IPS-NIHi11 (cell line): ENCODE measurements around the gene PCNT.
"Not testable (repeated sequence)": the region's sequence is repeated elsewhere in the genome, so short reads cannot be mapped to it uniquely, and the experiment has no call there.

ENCODE experiments used
- DNase-seq: peaks from one replicate; pipeline ENCODE4 v3.0.0; 2012; ENCODE audit warnings: mixed read lengths, low spot score

The PCNT gene

DNA sequence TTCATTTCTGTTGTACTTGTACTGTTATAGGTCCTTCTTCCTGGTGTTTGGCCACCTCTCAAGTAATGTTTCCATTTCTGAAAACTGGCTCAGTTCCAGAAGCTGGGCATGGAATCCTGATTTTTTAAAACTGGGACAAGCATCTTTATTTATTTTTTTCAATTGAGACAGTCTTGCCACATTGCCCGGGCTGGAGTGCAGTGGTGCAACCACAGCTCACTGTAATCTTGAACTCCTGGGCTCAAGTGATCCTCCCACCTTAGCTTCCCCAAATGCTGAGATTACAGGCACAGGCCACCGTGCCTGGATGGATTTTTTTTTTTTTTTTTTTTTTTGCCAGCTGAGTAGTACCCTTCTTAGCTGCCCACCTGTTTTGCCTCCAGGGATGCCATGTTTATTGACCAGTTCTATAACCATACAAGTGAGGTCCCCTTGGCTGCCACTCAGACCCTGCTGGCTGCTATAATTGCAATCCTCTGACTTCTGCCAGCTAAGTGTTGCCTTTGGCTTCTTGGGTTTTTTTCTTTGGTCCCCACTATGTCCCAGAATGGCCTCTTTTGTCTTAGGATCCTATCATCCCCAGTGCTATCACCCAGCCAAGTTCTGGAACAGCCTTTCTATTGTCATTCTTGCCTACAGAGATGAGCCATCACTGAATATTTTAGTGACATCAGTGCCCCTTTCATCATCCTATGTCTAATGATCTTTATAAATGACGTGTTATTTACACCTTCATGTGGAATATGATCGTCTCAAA, 130.9 kb downstream of the PCNT start:
- DNase-seq, result no peak

DNA sequence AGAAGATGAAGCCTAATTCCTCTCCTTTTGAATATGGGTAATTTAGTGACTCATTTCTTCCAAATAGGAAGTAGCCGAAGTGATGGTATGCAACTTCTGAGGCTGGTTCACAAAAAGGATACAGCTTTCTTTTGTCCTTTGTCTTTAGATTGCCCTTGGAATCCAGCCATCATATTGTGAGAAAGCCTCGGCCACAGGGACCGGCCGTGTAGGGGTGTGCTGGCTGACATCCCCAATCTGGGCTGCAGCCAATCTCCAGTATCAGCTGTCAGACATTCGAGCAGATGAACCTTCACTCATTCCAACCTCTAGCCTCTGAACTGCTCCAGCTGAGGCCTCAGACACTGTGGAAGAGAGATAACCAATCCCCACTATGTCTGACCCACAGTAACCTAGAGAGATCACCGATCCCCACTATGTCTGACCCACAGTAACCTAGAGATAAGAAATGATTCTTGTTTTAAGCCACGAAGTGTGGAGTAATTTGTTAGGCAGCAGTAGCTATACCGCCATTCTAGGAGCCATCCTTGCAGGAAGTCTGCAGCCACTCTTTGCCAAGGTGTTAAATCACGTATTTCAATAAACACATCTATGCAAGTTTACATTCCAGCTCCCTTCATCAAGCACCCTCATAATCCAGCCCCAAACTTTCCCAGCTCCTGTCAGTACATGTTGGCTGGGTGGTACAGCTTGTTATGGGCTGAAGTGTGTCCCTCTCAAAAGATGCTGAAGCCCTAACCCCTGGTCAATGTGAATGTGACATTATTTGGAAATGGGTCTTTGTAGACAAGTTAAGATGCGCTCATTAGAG, 131.8 kb downstream of the PCNT start:
- no peak for DNase-seq

DNA sequence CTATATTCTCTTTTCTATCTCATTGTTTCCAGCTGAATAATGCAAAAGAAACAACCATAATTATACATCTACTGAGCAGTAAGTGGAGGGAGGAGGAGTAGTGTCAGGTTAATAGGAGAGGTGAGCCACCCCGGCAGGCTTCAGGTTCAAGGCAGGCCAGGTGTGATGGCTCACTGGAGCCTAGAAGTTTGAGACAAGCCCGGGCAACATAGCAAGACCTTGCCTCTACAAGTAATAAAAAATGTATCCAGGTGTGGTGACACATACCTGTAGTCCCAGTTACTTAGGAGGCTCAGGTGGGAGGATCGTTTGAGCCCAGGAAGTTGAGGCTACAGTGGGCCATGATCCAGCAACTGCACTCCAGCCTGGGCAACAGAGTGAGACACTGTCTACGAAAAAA, 132.8 kb downstream of the PCNT start:
- DNase-seq, result no peak

DNA sequence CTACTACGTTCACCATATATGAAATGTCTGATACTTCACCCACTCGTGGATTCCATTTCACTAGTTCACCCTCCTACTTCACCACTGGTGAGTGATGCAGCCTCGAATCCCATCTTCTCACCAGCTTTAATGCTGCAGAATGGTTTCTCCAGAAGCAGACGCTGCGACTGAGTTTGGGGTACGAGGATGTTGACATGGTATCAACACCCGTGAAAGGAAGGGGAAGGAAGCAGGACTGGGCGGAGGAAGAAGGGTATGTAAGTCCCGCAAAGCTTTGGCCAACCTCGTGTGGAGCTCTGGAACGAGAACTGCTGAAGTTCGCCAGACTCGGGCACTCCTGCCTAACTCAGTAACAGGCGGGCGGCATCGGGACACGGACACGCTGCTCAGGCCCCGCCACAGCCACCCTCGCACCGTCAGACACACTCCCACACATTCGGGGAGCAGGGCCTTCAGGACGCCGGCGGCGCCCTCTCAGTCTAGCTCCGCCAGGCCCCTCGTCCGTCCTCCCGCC, 133.9 kb downstream of the PCNT start:
- DNase-seq, result peak; percentile 49

DNA sequence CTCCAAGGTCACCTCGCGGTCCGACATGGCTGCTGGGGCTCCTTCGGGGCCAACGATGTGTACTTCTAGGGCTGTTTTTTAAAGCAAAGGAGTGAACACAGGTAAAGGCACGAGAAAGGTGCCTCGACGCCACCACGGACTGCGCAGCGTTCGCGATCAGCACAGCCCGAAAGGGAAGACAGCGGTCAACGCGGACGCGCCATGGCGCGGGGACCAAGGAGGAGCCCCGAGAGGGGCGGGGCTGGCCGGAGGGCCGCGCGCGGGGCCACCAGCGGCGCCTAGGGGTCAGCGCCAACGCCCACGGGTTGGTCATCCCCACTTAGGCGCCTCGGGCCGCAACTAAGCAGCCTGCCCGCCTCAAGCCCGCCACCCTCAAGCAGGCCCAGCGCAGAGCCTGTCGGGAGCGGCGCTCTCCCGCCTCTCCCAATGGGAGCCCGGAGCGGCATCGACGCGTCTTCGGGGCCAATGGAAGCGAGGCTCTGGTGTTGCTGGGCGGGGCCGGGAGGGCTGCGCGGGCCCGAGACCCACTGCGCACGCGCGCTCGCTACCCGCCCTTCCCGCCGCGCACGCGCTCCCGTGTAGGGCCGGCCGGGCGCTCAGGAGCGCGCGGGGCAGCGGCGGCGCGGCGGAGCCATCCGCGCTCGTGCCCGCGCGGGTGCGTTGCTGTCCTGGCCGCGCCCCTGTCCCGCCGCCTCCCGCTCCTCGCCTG, 134.5 kb downstream of the PCNT start, which contains the start of gene DIP2A:
Gene DIP2A, plus strand, starts transcription at position 577 of the 709 bp plus-strand sequence. CDS start 241 bp downstream, outside the sequence.
- peak; percentile 100 for DNase-seq

DNA sequence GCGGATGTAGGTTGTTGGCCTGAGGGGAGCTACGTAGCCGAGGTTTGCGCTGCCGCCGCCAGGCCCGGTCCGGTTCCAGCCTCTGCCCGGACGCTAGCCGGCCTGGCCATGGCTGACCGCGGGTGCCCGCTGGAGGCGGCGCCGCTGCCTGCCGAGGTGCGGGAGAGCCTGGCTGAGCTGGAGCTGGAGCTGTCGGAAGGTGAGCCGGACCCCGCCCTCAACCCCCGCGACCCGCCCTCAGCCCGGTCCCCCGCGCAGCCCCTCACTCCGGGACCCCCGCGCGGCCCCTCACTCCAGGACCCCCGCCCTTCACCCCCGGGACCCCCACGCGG, 135.0 kb downstream of the PCNT start:
- no peak for DNase-seq

DNA sequence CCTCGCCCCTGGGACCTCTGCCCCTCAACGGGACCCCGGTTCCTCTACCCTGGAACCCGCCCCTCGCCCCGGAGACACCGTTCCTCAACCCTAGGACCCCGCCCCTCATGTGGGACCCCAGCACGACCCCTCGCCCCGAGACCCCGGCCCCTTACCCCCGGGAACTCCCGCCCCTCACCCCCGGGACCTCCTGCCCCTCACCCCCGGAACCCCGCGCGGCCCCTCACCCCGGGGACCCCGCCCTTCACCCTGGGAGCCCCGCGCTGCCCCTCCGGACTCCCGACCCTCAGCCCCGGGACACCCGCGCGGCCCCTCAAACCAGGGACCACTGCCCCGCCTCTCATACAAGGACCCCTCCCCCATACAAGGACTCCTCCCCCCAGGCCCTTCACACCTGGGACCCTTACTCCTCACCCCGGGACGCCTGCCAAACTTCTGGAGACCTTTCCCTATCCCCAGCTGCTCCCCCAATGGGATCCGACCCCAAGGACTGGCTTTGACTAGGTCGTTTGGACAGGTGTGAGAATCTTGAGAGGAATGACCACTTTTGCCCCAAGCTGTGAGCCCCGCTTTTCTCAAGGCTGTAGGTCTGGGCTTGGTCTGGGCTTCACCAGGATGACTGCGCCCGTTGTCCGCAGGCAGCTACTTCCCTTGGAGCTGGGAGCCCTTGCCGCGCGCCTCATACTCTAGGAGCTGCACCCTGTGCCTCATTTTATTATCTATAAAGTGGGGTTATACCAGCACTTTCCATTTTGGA, 135.6 kb downstream of the PCNT start:
- DNase-seq, result peak; percentile 38

DNA sequence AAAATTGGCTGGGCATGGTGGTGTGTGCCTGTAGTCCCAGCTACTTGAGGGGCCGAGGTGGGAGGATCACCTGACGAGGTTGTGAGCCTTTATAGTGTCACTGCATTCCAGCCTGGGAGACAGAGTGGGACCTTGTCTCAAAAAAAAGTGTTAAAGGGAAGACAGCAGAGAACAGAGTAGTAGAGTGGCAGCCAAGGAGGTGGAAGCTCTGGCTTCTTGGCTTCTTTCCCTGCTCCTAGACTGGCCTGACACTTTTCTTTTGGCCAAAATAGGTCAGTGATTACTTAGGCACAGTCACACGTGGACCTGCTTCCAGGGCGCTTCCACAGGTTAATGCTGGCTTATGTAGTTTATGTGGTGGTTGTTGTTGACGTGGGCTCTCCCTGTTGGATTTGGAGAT, 138.0 kb downstream of the PCNT start:
- DNase-seq, result no peak

DNA sequence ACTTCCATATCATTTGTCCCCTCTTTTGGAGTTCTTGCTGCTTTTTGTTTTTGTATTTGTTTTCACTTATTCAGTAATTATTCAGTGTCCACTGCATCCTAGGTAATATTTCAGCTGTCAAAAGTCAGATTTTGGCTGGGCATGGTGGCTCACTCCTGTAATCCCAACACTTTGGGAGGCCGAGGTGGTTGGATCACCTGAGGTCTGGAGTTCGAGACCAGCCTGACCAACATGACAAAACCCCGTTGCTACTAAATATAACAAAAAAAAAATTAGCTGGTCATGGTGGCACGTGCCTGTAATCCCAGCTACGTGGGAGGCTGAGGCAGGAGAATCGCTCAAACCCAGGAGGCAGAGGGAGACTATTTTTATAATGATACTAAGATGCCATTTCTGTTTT, 141.2 kb downstream of the PCNT start:
- DNase-seq, result not testable (repeated sequence)

DNA sequence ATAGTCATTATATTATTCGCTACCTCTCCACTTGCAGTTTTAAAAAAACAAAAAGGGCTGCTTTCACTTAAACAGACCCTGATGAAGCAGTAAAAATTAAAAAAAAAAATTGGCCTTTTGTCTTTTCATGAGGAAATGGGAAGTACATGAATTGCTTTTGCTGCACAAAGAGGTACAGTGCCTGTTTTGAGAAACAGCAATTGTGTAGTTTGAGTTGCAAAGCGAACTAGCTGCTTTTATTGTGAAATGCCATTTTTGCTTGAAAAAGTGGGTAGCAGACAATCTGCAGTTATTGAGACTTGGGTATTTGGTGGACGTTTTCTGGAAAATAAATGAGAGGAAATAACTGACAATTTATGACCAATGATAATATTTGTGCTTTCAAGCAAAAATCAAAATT, 141.7 kb downstream of the PCNT start:
- no peak for DNase-seq

DNA sequence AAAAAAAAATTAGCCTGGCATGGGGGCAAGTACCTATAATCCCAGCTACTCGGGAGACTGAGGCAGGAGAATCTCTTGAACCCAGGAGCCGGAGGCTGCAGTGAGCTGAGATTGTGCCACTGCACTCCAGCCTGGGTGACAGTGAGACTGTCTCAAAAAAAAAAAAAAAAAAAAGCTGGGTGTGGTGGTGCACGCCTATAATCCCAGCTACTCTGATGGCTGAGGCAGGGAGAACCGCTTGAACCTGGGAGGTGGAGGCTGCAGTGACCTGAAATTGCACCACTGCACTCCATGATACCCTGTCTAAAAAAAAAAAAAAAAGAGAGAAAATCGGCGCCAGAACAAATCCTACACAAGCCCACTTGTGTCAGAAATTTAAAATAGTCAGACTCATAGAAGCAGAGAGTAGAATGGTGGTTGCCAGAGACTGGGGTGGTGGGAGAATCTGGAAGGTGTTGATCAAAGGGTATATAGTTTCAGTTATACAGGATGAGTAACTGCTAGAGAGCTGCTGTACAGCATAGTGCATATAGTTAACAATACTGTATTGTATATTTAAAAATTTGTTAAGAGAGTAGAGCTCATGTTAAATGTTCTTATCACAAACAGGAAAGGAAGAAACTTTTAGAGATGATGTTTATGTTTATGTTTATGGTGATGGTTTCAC, 144.3 kb downstream of the PCNT start:
- DNase-seq, result no peak

DNA sequence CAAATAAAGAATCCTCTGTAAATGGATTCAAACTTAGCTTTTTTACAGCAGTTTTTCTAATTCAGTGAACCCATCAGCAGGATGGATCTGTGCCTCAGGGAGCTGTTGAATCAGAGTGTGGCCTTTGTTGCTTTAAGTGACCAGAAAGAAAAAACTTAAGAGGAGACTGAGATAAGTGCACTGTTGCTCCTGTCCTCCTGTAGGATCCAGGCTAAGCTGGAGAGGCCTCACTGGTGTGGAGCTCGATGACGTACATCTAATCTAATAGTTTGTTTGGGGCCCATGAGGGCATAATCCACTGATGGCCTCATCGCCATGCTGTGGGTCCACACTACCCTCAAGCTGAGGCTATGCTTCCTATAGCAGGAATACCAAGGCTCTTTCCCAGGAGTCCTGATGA, 145.3 kb downstream of the PCNT start:
- no peak for DNase-seq

DNA sequence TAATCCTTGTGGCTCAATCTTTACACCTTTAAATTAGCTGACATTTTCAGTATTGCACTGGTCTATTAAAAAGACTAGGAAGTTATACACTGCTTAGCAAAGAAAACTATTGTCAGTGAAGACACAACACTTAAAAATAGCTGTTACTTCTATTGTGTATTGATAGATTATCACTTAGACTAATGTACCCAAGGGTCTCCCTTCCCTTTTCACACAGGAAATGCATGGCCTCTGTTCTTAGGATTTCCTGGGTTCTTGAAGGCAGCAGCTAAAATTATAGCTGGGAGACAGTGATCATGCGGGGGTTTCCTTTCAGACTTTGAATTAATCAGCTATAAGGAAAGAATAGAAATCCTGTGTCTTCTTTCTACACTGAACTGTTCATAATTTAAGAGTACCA, 147.6 kb downstream of the PCNT start:
- DNase-seq, result no peak

DNA sequence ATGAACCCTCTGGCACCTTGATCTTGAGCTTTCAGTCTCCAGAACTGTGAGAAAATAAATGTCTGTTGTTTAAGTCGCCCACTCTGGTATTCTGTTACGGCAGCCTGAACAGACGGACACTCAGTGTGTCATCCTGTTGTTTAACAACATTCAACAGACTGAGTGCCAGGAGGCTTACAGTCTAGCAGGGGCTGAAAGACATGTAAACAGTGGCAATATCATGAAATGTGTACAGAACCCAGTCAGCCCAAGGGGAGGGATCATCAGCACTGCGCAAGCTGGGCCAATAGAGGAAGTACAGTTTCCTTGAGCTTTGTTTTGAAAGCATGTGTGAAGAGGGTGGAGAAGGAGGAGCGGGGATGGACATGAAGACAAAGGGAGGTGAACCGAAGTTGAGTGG, 148.3 kb downstream of the PCNT start:
- no peak for DNase-seq

DNA sequence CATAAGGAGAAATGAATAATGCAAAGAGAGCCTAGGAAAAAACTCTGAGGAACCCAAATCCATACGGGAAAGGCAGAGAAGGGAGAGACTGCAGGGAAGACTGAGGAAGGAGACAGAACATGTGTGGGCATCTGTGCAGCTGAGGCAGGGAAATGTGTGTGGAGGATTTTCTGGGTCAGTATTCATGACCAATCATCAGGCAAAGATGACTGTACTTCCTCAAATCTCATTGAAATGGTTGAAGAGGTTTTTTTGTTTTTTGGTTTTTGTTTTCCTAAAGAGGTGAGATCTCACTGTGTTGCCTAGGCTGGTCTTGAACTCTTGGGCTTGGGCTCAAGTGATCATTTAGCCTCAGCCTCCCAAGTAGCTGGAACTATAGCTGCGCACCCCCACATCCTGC, 150.4 kb downstream of the PCNT start:
- no peak for DNase-seq

DNA sequence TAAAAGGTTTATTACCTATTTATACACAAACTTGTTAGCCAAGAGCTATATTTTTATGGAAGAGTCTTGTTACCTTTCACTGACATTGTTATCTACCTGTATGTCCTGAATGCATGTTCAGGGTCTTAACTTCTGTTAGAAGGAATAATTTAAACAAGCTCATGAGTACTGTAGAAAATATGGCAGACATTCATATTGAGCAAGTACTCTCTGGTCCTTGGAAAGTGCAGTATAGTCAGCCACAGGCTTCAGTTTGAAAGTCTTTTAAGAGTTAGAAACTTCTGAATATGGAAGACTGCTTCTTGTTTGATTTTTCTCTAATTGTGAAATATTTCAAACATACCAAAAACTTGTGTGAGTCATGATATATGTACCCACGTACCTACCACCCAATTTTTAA, 151.3 kb downstream of the PCNT start:
- no peak for DNase-seq

DNA sequence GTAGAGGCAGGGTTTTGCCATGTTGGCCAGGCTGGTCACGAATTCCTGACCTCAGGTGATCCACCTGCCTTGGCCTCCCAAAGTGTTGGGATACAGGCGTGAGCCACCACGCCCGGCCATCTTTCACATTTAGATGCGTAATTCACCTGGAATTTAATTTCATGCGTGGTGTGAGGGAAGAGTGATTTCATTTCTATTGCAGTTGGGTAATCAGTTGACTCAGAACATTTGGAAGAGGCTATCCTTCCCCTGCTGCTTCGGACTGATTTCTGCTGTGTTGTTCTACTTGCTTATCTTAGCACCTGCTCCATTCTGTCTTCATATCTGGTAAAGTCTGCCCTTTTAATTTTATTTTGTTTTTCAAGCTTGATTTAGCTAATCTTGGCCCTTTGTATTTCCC, 153.8 kb downstream of the PCNT start:
- DNase-seq, result no peak

DNA sequence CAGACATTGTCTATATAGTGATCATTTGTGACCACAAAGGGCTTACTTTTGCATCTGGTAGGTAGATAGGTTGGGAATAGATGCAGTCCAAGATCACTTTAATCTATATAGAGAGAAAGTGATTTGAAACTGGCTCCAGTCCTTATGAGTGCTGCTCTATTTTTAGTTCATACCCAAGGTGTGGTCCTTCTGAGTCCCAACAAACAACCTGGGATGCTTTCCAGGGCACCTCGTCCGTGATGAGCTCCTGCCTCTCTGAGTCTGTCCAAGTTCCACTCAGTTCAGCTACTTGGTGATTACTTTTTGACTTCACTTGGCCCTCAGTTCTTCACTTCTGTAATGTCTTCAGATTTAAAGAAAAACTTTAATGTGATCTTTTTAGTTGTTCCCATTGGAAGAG, 155.0 kb downstream of the PCNT start:
- no peak for DNase-seq

DNA sequence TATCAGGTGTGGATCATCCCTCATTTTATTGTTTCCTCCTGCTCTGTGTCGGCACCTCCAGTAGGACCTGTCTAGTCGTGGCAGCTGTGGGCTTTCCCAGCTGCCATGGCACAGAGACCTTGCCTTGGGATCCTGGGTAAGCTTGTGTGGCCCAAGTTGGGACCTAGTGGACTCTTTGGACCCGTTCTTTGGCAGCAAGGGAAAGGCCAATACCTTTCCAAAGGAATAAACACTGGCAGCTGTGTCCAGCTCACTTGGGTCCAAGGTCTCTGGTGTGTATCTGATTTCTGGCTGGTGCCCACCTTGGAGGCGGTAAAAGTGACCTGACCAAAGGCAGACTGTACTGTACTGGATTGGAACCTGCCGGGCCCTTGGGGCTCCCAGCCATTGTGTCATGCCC, 156.5 kb downstream of the PCNT start:
- DNase-seq, result no peak

DNA sequence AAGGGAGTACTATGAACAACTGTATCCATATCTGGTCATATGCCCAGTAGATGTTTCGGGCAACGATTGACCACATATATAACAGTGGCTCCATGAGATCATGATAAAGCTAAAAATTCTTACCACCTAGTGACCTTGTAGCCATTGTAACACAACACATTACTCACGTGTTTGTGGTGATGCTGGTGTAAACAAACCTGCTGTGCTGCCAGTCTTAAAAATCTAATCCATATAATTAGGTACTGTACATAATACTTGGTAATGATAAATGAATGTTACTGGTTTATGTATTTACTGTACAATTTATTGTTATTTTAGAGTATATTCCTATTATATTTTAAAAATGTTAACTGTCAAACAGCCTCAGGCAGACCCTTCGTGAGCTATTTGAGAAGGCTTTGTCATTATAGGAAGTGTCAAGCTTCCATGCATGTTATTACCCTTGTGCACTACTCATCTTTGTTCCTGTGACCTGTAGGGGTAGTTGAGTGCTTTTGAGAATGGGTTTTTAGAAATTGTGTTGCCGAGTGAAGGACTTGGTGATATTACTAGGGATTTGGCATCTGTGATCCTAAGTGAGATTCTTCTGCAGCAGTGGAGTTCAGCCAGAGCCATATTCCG, 158.4 kb downstream of the PCNT start:
- no peak for DNase-seq

DNA sequence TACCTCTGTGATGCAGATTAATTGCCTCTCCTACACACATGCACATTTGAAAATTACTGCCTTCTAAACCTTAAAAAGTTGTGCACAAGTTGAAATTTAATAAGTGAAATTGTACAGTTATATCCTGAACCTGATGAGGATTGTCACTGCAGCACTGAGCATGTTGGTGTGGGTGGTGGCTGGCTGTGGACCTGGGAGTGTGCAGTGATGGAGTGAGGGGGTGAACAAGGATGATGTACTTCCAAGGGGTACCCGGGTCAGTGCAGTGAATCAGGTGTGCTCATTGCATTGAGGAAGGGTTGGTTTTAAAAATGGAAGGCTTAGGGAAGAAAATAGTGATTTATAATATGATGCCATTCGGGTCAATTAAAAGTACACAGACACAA, 158.9 kb downstream of the PCNT start:
- no peak for DNase-seq
